GM18517 (cell line): Measurements from ENCODE around the gene C22orf31.
"Not testable (repeated sequence)": the region's sequence is repeated elsewhere in the genome, so short reads cannot be mapped to it uniquely, and the experiment has no call there.

ENCODE experiments used
- ATAC-seq: cut with Tn5 transposase; IDR thresholded peaks from one replicate; pipeline ENCODE4 v1.9.1; 2021; ENCODE audit warnings: mild to moderate bottlenecking, moderate library complexity; ENCODE audit not compliant: unreplicated experiment

C22orf31 gene

DNA sequence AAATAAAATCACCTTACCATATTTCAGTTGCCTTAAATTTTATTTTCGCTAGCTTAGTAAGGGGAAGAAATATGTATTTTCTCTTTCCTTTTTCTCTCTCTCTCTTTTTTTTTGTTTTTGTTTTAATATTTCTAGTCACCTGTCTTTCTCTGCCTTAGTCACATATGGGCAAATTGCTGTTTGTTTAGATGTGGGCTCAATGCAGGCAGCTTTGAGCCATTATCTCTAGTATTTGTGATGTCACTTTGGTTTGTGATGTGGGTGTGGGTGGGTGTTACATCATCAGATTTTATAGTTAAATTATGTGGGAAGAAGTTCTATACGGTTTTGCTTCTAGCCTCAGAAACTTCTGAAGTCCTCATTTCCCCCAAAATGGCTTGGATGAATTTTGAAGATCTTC is at the start of gene C22orf31:
TSS of gene C22orf31 (minus strand) at position 59 of the 400 bp plus-strand sequence. CDS start at position 20, 39 bp downstream.
- ATAC-seq: no peak

DNA sequence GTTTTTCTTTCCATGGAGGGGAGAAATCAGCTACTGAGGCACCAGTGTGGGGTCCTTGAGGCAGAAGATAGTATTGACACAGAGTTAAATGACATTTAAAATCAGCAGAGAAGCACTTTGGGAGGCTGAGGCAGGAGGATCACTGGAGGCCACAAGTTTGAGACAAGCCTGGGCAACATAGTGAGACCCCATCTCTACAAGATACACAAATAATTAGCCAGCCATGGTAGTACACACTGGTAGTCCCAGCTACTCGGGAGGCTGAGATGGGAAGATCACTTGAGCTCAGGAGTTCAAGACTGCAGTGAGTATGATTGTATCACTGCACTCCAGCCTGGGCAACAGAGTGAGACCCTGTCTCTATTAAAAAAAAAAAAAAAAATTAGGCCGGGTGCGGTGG is 49.3 kb upstream of the C22orf31 start:
- no peak for ATAC-seq

DNA sequence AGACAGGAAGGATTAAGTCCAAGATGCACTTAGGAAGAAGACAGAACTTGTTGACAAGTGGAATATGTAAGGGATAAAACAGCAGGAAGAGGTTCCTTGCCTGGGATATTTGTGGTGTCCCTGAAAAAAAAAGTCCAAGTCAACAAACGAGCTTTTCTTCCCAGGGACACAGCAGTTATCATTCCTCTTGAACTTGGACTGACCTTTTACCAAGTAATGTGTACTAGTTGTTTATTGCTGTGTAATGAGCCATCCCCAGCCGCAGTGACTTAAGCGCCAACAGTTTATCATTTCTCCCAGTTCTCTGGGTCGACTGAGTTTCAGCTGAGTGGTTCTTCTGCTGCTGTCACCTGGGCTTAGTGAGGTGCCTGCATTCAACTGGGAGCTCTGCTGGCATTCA is 48.2 kb upstream of the C22orf31 start:
- ATAC-seq: no peak

DNA sequence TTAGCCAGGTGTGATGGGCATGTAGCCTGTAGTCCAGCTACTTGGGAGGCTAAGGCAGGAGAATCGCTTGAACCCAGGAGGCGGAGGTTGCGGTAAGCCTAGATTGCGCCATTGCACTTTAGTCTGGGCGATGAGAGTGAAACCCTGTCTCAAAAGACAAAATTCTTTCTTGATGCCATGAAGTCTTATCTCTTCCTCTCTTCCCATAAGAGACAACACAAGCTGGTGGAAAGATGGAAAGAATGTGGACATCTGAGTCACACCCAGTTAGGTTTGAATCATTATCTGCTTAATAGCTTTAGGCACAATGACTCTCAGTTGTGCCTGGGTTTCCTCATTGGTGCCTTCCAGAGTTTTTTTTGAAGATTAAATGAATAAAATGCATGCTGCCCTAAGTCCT is 46.5 kb upstream of the C22orf31 start:
- ATAC-seq: no peak

DNA sequence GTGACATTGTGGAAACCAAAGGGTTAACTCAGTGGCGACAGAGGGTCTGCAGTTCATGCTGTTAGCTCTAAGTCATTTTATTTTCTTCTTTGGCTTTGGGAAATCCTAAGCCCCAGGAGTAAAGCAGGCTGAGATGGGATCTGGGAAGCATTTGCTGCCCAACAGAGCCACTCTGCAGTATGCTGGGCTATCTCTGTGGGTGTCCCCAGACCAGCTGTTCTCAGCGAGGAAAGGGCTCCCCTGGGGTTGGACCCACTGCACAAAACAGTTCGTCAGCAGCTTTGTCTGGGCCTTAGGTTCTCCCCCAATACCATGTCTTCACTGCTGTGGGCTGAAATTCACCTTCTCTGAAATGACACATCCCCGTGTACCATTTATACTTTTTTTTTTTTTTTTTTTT is 45.2 kb upstream of the C22orf31 start:
- no peak for ATAC-seq

DNA sequence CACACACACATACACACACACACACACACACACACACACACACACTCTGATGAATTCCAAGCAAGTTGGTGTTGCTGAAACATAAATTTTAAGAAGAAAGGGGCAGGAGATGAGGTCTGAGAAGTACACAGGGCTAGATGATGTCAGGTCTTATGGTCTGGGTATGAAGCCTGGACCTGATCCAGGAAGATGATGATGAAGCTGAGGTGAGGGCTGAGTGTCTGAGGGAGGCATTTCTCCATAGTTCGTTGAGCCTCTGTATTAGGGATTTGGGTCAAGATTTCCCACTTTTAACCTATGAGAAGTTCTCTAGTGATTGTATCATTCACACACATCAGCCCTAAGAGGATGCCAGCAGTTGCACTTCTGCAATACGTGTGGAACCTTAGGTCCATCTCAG is 43.8 kb upstream of the C22orf31 start:
- ATAC-seq: no peak

DNA sequence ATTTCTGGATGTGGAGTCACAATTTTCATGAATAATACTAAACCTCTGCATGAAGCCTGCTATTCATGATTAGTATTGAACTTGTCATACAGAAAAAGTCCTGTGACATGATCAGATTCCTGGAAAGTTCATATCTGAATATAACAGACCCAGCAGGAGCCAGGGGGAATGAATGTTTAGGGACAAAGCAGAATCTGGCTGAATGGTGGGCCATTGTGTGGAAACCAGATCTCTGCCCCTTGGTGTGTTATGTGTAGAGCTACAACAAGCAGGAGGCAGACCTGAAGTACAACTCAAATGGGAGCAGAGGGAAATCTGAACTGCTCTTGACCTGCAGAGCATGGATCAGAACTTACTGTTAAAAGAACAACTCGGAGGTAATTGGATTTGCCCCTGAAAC is 41.5 kb upstream of the C22orf31 start:
- ATAC-seq: no peak

DNA sequence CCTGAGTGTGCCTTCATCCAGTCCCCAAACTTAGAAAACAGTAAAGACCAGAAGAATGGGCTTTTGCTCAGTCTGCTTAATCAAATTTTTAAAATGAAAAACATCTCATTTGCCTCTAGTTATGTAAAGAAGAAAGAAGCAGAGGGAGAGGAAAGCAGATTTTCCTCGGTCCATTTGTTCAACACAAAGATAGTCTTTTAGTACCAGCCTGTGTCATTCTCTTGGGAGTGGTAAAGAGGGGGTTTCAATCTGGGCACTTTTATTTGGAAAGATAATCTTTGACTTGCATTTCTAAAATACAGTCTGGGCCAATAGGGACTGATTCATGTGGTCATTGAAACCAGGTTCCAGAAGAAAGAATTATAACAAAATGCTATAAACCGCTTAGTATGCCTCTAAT is 40.7 kb upstream of the C22orf31 start:
- ATAC-seq: no peak

DNA sequence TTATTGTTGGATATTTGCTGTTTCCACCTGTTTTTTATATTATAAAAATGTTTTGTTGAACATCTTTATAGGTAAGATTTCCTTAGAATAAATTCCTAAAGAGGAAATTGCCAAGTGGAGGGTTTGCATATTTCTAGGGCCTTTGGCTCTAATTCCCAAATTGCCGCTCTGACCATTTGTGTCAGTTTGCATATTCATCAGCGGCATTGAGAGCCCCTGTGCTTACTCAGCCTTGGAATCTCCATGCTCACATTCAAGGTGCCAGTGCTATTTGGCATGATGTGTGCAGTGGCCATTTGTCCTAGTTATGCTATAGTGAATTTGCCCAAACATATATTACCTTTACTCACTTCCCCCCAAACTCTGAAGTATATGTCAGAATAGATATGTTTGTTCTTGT is 36.7 kb upstream of the C22orf31 start:
- ATAC-seq: no peak

DNA sequence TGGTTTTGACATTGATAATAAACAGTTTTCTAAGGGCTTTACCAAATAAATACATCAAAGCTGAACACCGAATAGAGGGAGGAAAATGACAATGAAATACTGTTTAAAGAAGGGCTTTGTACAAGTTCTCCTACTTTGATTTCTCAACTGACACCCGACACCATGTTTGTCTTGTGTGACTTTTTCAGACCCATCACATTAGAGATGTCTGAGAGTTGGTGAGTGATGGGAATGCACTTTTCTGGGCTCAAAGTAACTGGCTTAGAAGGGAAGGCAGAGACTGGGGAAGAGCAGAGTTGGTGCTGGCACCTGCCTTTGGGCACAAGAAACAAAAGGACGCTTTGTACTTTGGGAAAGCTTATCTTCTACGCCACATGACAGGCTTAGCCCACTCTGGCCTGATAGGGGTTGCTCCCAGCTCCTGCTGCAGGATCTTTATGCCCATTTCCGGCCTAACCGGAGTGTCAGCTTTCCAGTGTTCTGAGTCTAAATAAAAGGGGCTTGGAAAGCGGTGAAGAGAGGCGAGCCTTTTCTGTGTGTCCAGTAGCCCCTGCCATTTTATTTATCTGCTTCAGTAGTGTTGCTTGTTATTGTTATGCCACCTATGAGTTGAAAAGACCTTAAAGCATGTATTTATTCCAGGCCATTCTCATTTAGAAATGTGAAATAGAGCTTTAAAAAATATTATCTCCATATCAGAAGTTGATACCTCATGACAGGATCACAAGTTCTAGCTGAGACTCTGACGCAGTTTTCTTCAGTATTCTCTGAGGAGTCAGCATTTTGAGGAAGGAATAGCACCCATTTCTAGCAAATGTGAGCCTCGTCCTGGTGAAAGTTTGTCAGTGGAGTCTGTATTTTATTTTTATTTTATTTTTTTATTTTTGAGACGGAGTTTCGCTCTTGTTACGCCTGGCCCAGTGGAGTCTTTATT is 35.4 kb upstream of the C22orf31 start:
- no peak for ATAC-seq

DNA sequence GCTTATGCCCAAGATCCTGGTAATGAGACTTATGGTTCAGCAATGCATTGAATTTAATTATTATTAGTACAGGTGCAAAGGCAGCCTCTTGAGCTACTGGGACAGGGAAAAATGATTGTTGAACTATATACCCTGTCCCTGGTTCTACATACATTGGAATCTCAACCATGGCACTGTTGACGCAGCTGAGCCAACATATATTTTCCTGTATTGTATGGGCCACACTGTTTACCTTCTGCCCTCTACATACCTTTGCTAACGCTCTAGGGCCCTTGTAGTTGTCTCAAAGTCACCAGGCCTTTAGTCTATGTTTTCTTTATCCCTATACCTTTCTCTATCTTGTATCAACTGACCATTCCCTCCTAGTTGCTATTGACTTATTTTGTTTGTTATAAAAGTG is 33.8 kb upstream of the C22orf31 start:
- no peak for ATAC-seq

DNA sequence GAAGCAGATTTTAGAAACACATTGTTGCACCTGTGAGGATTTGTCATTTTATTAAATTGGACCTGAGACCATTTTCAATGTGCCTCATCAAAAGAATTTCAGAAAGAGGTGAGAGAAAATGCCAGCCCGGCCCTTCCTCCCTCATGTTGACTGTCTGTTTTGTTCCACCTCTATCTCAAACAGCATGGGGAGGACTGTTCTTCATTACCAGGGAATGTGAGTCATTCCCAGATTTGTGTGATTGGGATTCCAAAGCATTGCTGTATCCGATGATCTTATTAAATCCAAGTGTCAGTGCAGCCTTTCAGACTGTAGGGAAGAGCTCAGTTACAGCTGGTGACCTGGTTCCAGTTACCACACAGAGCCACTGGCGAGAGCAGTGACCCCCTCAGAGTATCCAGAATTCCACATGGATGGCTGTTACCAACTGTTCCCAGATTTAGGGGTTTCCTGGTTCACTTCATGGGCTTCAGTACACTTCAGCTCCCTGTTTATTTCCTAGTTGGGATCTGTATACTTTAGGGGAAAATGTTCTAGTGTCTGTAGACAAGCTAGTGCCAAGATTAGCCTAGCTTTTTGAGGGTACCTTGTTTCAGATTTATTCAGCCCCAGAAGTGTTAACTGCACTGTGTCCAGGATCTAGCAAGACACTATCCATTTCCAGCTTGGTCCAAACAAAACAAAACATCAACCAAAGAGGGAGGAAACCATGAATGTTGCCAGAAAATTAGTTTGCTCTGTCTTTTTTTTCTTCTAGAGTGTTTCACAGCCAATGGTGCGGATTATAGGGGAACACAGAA is 32.1 kb upstream of the C22orf31 start:
- no peak for ATAC-seq

DNA sequence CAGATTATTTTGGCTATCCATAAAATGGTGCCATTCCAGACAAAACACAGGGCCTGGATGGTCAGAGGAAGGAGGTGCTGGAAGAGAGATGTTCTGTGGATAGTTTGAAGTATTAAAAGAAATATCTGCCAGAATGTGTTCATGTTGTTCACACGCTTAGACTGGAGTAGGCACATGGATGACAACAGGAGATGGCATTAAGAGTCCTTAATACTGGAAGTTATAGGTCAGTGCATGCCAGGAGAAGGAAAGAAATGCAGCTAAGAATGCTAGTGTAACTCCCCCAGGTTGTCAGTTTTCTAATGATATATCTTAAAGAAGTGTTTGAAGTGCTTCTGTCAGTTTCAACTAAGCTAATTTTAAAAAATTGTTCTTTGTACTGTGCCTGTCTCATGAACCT is 31.4 kb upstream of the C22orf31 start:
- ATAC-seq: no peak

DNA sequence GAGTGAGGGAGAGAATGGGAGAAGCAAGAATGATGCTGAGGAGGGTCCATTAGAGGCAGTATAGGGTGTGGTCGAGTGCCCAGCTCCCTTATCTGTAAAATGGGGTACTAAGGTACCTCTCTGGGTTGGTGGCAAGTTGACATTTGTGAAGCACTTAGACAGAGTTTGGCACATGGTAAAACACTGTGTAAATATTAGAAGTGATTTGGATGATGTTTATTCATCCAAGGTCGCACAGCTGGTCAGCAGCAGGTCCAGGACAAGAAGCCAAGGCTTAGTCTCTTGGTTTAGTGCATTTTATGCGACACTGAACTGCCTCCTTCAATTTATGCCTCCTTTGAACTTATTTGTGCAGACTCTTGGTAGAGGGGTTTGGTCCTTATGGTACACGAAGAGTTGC is 30.6 kb upstream of the C22orf31 start:
- no peak for ATAC-seq

DNA sequence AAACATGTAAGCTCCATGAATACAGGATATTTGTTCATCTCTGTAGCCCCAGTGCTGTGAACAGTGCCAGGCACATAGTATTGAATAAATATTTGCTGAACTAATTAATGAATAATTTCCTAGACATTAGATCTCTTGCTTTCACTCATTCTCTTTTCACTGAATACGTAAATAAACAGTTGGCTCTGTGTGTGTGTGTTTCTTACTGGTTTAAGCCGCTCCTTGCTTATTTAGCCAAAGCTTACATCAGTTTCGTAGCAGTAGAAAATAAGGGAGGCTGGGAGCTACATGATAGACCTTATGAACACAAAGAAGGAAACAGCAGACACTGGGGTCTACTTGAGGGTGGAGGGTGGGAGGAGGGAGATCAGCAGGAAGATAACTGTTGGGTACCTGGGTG is 28.4 kb upstream of the C22orf31 start:
- ATAC-seq: no peak

DNA sequence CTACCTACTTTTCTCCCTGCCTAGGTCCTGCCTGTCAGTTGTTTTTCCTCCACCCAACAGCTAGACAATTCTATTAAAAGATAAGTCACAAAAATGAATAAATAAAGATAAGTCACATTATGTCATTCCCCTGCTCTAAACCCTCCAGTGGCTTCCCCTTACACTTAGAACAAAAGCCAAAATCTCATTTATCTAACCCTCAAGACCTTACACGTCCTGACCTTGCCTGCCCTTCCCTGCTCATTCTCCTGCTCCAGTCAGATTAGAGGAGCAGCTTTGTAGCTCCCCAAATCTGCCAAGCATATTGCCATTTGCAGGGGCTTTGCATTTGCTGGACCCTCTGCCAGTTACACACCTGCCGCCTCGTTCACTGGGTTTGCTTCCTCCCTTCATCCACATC is 27.9 kb upstream of the C22orf31 start:
- ATAC-seq: no peak

DNA sequence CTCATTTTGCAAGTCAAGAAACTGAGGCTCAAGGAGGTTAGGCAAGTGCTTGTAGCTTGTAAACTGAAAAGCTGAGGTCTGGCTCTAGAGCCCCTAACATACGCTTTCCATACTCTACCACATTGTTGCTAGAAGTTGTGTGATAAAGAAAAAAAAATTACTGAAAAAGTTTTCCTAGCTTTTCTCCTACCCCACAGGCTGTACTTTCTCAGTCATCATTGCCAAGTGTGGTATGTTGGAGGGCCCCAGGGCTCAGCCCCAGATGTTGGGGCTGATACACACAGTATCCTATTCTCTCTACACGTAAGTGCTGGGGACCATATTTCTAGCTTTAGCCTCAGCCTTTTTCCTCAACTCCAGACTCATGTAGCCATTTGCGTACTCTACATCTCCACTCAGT is 27.2 kb upstream of the C22orf31 start:
- no peak for ATAC-seq

DNA sequence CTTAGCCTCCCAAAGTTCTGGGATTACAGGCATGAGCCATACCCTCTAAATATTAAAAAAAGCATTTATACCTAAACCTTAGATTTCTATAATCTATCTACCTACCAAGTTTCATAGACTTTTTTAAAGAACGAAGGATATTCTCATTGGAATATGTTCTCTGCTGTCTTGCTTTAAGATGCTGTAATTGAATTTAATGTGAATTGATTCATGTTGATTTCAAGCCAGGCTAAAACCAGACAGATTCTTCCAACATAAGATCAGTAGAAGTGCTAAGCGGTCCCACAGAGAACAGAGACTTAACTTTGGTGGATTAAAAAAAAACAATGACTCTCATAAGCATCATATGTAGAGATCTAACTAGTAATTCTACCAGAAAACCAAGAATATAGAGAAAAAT is 25.4 kb upstream of the C22orf31 start:
- no peak for ATAC-seq

DNA sequence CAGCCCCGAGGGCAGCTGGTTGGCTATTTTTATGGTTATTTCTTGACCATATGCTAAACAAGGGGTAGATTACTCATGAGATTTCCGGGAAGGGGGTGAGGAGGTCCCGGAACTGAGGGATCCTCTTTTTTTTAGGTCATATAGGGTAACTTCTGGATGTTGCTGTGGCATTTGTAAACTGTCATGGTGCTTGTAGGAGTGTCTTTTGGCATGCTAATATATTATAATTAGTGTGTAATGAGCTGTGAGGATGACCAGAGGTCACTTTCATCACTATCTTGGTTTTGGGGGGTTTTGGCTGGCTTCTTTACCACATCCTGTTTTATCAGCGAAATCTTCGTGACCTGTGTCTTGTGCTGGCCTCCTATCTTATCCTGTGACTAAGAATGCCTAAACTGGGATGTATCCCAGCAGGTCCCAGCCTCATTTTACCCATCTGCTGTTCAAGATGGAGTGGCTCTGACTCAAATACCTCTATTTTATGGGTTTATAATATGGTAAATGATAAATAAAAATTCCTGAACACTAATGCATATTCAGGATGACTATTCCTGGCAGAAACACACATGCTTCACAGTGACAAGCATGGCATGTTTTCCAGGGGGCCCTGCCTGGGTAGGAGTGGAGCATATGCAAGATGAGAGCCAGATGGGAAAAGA is 22.4 kb upstream of the C22orf31 start:
- ATAC-seq: no peak

DNA sequence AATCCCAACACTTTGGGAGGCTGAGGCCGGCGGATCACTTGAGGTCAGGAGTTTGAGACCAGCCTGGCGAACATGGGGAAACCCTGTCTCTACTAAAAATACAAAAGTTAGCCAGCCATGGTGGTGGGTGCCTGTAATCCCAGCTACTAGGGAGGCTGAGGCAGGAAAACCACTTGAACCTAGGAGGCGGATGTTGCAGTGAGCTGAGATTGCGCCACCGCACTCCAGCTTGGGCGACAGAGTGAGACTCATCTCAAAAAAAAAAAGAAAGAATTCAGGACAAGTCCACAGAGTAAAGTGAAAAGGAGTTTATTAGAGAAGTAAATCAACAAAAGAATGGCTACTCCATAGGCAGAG is 21.9 kb upstream of the C22orf31 start:
- ATAC-seq: not testable (repeated sequence)

DNA sequence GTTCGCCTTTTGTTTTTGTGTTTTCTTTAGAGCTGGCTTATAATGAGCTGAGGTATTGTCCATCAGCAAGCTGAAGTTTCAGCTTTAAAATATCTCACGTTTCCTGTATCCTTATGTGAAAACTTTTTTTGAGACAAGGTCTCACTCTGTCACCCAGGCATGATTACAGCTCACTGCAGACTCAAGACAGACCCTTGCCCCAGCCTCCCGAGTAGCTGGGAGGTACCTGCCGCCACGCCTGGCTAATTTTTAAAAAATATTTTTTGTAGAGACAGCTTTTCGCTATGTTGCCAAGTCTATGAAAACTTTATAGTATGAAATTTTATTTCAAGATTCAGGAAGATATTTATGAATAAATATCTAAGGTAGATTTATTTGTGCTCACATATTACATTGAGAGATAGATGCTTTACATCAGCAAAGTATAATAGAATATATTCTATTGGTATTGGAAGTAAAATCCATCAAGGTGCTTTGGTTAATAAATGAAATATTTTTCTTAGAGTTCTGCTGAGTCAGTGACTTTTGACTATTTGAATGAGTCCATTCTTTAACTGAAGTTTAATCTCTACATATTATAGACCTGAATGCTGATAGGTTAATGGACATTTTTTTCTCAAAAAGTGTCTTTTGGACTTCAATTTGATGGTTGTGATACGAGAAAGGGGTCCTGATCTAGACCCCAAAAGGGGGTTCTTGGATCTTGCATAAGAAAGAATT is 21.4 kb upstream of the C22orf31 start:
- no peak for ATAC-seq
